ACC112 (cell line): ENCODE results near the gene ARHGDIG.
"Not testable (repeated sequence)": the region's sequence is repeated elsewhere in the genome, so short reads cannot be mapped to it uniquely, and the experiment has no call there.

Experiments
- H2AFZ ChIP-seq: fragments of 200-600 bp; sonication (generic); one replicate; pipeline ENCODE4 v1.6.0; 2017; ENCODE audit warnings: antibody characterized with exemption, low read length; ENCODE audit not compliant: unreplicated experiment
- H3K27ac ChIP-seq: fragments of 200-600 bp; sonication (generic); 2 replicates; pipeline ENCODE4 v1.5.1; 2014; ENCODE audit warnings: low read depth, mild to moderate bottlenecking, antibody characterized with exemption, low read length, moderate library complexity
- H3K27me3 ChIP-seq: fragments of 200-600 bp; sonication (generic); 2 replicates; pipeline ENCODE4 v1.6.1; 2014; ENCODE audit warnings: mild to moderate bottlenecking, antibody characterized with exemption, low read length, moderate library complexity, mixed read lengths; ENCODE audit not compliant: insufficient read depth
- H3K36me3 ChIP-seq: fragments of 200-600 bp; sonication (generic); 2 replicates; pipeline ENCODE4 v1.6.1; 2016; ENCODE audit warnings: mild to moderate bottlenecking, antibody characterized with exemption, low read length, moderate library complexity, mixed read lengths; ENCODE audit not compliant: insufficient read depth
- H3K4me1 ChIP-seq: fragments of 200-600 bp; sonication (generic); one replicate; pipeline ENCODE4 v1.6.1; 2016; ENCODE audit warnings: low read length, mixed read lengths; ENCODE audit not compliant: insufficient read depth, unreplicated experiment, control insufficient read depth
- H3K4me3 ChIP-seq: fragments of 200-600 bp; sonication (generic); 2 replicates; pipeline ENCODE4 v1.5.1; 2014; ENCODE audit warnings: mild to moderate bottlenecking, low read depth, low read length
- H3K79me2 ChIP-seq: fragments of 200-600 bp; sonication (generic); one replicate; pipeline ENCODE4 v1.6.0; 2016; ENCODE audit warnings: low read length; ENCODE audit not compliant: control insufficient read depth, unreplicated experiment, insufficient read depth

Gene ARHGDIG

DNA sequence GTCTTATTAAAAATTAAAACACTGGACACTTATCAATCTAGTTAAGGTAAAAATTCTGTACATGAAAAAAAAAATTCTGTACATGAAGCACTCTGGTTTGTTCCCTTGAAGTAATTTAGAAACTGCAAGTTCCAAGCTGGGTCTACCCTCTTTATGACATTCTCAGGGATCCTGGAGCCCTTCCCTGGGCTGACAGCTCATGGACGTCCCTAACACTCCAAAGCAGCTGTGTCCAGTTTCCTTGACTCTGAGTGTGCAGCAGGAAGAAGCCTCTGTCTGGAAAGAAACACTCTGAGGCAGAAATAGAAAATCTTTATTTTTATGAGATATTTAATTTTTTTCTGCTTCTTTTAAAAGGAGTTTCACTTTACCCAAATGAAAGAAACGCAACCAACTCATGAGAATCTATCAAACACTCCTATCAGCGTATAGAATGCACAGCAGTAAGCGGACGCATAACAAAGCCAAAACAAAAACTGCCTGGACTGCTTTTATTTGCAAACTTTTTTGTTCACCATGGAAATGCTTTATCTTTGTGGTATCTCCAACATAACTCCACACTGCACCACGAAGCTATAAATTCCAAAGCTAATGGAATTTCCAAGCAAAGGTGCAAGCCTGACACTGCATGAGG is 50.9 kb downstream of the ARHGDIG start:
- H3K4me1 ChIP-seq = peaks cover 12% of the 10 kb centered on the region
- peaks cover 40% of the 10 kb centered on the region for H3K79me2 ChIP-seq

More for the DNA sequence above, 50.9 kb downstream of the ARHGDIG start:
- H3K36me3 ChIP-seq, H3K4me3 ChIP-seq, H3K27ac ChIP-seq, H2AFZ ChIP-seq, H3K27me3 ChIP-seq: not testable (repeated sequence)
